Measurements from ENCODE around the gene B9D1. TPM values are rescaled to one million over a fixed set of nuclear protein-coding genes. Genes with fewer than 3 reads are reported as not detected.

The B9D1 gene
- total RNA-seq, 1 donor from 2014 or later = 6.8 TPM

DNA sequence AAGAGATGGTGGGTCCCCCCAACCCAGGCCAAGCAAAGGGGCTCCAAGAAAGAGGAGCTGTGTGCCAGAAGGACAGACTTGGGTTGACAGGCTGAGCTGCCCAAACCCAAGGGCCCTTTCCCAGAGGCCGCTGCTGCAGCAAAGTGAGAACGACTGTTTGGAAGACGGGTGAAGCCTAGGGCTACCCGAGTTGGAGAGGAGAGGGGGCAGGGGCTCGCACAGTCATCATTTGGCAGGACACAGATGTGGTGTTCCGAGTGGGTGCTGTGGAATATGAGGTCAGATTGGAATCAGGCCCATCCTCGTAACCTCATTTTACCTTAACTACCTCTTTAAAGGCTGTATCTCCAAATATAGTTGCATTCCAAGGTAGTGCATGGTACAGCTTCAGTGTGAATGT lies 29.8 kb upstream of the B9D1 start:
- intact Hi-C loops (cut with DNase I) = no loop called here
- ATAC-seq (ENCODE audit: poor library complexity) (no peak), DNase-seq (peak; percentile 24)

DNA sequence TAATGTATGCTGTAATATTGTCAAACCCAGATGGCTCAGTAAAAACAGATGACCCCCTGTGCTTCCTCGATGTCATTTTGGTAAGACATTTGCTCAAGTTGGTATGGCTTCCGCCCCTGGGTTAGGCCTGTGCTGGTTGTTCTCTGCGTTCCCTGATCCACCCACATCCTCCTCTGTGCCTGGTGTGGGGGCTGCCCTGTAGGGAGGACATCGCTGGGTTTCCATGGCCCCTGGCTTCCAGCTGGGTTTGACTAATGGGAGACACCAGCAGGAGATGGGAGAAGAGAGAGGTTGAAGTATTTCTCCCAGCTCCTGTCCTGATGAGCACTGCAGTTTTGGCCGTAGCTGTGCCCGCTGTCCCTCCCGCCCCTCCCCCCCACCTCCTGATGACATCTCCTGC lies 28.9 kb upstream of the B9D1 start:
- DNase-seq (peak; percentile 17), ATAC-seq (ENCODE audit: poor library complexity) (no peak)
- intact Hi-C loops (cut with DNase I) = no loop called here

DNA sequence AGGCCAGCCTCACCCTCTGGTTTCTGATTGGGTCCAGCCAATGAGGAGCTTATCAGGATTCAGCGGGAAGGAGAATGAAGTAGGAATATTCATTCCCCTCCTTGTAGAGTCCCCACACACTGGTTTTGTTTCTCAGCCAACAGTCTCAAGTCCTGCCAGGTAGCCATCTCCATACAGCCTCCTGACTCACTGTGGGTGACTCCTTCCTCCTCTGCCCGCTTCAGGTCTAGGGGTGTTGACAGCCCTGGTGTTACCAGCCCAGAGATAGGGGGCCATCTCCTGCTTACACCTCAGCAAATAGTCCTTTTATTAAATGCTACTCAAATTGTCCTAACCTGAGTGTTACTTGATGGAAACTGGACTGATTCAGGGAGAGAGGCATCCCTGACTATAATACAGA lies 28.4 kb upstream of the B9D1 start:
- intact Hi-C loops (cut with DNase I) = no loop called here
- ATAC-seq (ENCODE audit: poor library complexity) (no peak), DNase-seq (no peak)

DNA sequence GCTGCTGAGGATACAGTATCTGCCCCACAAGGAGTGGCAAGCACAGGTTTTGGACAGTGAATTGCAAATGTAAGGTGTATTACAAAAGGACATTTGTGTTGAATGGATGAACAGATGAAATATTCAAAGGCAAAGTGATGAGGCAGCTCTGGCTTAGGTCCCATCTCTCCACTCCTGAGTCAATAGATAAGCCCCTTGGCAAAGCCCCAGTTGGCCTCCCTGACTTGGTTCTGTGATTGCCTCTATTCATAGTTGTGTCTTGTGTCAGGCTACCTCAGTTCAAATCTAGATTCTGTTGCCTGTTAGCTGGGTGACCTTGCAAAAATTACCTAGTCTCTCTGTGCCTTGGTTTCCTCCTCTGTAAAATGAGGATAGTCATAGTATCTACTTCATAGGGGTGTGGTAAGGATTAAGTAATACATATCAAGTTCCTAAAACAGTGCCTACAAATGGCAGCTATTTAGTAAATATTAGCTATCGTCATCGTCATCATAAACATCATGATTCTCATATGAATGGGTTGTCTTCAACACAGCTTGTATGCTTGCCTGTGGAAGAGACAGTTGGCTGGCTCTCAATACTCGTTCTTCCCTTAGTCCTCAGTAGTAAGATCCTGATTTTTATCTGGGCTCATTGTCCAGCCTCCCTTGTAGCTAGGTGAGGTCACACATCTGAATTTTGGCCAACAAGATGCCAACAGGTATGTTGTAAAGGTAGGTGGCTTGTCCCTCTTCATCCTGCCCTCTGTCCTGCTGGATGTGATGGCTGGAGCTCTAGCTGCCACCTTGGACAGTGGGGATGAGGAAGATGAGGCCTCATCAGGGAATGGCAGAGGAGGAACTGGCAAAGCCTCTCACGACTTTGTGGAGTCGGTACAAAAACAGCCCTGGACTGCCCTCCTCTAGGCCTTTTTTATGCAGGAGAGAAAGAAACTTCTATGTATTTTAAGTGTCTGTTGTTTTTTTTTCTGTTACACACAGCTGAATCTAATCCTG lies 26.6 kb upstream of the B9D1 start:
- DNase-seq = no peak
- intact Hi-C loops (cut with DNase I) = no loop called here
- ATAC-seq (ENCODE audit: poor library complexity) = no peak

DNA sequence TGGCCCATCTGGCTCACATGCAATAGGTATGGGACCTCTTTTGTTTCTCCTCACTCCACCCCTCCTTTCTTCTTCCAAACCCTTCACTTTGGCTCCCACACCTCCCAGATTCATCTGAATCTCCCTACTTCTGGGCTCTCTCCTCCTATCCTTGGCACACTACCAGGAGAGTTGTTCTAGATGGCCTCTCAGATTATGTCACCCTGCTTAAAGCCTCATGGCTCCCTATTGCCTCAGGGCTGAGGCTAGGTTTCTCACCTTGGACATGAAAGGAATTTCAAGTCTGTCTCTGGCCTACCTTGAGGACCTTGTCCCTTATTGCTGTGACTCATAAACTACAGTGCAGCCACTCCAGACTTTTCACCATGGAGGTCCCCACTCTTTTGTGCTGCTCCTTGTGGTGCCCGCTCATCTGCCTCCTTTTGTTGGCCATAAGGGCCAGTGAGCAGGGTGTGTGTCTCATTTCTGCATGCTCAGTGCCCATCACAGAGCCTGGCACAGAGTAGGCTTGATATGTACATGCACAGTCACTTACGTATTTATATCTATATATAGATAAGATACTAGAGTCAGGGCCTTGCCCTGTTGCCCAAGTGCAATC lies 25.5 kb upstream of the B9D1 start:
- DNase-seq = no peak
- ATAC-seq (ENCODE audit: poor library complexity) = peak; percentile 4
- intact Hi-C loops (cut with DNase I) = no loop called here

DNA sequence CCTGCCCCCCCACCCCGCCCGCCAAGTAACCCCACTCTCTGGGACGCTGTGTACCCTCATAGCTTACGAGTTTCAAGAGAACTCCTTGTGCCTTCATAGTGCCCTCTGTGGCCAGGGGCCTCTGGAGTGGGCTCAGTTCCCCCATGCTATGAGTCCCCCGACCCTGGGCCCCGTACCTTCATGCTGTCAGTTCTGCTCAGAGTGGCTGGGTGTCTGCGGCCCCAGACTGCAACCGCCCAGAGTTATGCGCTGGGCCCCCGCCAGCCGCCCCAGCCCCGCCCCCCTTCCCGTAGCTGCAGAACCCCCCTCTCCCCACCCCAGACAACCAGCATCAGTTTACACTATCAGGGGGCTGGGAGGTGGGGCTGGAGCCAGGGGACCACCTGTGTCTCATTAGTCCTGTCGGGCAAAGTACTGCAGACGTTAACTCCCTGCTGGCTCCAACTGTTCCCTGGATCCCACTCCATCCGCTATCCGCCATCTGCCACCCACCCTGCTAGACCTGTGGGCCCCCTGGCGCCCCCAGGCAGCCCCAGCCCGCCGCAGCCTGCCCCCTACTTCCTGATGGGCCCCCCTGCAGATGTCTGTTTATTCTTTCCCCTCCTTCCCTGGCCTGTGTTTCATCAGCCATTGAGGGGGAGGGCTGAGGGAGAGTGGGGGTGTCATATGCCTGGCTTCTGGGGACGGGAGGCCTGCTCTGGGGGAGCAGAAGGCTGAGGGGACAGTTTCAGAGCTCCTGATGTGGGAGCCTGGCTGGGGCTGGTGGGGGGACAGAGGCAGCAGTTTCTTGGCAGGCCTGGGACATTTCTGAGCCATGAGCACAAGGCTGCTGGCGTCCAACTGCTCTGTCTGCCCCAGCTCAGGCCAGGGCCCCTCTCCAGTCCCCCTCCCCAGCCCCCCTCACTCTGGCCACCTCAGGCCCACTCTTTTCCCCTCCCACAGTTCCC lies 24.7 kb upstream of the B9D1 start, which contains the start of gene MFAP4:
Gene MFAP4 (minus strand): TSS at position 217 of the 947 bp plus-strand sequence. CDS start 35 bp downstream, at position 182.
- DNase-seq = peak; percentile 84
- peak; percentile 66 for ATAC-seq (ENCODE audit: poor library complexity)
- intact Hi-C loops (cut with DNase I) = no loop called here

DNA sequence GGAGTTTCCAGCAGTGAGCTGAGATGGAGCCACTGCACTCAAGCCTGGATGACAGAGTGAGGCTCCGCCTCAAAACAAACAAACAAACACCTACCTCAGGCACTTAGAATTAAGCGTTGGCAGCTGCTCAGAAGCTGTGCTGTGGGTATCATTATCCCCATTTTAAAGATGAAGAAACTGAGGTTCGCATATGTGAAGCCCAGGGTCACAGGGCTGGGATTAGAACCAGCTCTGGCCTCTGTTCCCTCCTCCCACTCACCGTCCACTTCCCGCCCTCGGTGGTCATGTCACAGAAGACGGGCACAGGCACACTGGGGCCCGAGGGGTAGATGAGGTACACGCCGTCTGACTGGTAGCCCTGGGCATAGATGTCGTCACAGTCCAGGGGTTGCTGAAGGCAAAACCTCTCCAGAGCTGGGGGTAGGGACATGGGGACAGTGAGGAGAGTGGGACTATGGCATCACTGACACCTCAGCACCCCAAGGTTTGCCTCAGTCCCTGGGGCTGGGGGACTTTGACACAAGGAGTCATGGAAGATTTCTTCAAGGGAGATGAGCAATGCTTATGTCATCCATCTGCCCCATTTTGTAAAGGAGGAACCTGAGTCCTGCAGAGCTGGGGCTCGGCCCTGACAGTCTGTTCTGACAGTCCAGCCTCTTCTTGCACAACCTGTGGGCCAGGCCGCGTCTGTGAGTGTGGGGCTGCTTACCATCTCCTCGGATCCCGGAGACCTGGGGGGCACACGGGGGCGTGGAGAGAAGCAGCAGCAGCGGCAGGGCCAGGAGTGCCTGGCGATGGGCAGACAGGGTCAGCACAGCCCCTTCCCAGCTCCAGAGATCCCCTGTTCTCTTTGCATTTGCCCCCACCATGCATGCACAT lies 23.8 kb upstream of the B9D1 start:
- DNase-seq = peak; percentile 85
- intact Hi-C loops (cut with DNase I) = no loop called here
- peak; percentile 31 for ATAC-seq (ENCODE audit: poor library complexity)

DNA sequence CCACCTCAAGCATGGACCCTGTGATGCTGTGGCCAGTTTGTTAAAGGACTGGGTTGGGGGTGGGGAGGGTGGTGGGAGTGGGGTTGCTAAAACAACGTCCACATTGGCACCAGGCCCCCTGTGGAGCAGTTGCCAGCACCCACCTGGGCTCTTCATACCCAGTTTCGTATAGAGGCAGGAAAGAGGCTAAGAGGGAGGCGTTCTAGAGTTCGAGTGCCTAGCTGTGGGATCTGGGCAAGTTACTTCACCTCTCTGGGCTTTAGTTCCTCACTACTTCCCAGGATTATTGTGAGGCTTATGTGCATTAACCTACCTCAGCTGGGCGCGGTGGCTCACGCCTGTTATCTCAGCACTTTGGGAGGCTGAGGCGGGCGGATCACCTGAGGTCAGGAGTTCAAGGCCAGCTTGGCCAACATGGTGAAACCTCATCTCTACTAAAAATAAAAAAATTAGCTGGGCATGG lies 23.0 kb upstream of the B9D1 start:
- intact Hi-C loops (cut with DNase I) = no loop called here
- ATAC-seq (ENCODE audit: poor library complexity) = no peak
- no peak for DNase-seq

DNA sequence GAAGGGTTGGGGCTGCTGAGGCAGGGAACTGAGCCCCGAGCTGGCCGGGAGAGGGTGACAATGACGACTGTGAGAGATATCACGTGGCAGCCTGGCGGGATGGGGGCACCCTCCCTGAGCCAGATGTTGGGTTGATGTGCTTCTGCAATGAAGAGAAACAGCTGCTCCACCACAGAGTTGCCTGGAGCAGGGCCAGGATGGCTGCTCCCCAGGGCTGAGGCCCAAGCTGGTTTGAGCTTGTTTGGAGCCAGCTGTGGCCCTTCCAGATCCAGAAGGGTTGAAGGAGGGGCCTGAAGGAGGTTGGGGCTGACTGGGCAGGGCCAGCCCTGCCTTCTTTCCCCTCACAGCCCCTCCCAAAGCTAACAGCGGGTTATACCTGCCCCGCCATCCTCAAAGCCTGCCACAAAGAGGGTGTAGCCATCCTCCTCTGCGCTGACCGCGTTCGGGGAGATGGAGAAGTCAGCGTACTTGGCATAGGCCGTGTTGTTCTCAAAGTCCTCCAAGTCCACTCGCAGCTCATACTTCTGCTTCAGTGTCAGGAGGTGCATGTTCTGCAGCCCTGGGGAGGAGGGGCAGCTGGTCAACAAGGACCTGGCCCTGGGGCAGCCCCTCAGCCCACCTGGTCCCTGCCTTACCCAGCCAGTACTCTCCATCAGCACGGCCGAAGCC lies 22.3 kb upstream of the B9D1 start:
- intact Hi-C loops (cut with DNase I) = no loop called here
- DNase-seq (peak; percentile 95), ATAC-seq (ENCODE audit: poor library complexity) (peak; percentile 70)

DNA sequence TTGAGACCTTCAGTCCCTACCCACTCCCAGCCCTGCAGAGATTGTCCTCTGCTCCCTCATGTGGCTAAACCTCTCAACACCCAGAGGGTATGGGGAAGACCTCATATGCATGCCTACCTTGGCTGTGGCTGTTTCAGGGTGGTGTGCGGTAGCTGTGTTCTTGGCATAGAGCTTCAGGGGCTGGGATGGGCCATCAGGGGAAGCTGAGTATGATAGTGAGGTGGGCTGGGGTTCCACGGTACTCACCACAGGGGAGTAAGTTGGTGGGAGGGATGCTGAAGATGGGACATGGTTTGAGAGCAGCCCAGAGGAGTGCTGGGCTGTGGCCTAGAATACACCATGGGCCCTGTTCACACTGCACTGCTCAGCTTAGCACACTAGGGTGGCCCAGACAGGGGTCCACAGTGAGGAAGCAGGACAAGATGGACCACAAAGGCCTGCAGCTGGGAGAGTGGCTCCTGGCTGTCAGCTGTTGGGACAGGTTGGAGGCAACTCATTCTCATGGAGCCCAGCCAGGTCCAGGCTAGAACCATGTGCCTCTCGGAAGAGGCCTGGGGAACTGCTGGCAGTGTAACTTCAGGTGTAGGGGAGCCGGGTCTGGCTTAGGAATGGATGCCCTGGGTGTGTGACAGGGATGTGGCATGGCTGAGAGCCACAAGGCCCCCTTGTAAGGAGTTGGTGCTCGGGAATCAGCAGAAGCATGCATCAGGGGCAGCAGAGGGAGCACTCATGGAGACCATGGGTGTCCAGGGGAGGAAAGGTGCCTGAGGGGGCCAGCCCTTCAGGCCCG lies 21.4 kb upstream of the B9D1 start:
- DNase-seq (peak; percentile 68), ATAC-seq (ENCODE audit: poor library complexity) (no peak)
- intact Hi-C loops (cut with DNase I) = no loop called here

DNA sequence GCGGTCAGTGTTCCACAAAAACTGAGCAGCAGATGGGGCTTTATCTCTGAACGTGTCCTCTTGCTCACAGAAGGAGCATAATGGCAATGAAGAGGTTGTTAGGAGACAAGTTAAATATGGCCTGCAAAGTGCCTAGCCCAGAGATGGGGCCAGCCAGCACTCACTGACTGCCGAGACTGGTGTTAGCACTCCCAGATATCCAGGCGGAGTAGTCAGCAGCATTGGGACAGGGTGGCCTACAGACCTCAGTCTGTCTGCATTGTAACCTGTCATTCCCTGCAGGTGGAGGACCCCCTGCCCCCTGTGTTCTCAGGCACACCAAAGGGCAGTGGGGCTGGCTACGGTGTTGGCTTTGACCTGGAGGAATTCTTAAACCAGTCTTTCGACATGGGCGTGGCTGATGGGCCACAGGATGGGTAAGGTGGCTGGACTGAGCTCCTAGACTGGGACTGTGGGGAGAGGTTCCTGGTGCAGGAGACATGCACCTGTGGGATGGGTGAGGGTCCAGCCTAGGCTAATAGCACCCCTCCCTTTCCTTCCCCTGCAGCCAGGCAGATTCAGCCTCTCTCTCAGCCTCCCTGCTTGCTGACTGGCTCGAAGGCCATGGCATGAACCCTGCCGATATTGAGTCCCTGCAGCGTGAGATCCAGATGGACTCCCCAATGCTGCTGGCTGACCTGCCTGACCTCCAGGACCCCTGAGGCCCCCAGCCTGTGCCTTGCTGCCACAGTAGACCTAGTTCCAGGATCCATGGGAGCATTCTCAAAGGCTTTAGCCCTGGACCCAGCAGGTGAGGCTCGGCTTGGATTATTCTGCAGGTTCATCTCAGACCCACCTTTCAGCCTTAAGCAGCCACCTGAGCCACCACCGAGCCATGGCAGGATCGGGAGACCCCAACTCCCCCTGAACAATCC lies 20.3 kb upstream of the B9D1 start:
- ATAC-seq (ENCODE audit: poor library complexity) (no peak), DNase-seq (no peak)
- intact Hi-C loops (cut with DNase I) = no loop called here

DNA sequence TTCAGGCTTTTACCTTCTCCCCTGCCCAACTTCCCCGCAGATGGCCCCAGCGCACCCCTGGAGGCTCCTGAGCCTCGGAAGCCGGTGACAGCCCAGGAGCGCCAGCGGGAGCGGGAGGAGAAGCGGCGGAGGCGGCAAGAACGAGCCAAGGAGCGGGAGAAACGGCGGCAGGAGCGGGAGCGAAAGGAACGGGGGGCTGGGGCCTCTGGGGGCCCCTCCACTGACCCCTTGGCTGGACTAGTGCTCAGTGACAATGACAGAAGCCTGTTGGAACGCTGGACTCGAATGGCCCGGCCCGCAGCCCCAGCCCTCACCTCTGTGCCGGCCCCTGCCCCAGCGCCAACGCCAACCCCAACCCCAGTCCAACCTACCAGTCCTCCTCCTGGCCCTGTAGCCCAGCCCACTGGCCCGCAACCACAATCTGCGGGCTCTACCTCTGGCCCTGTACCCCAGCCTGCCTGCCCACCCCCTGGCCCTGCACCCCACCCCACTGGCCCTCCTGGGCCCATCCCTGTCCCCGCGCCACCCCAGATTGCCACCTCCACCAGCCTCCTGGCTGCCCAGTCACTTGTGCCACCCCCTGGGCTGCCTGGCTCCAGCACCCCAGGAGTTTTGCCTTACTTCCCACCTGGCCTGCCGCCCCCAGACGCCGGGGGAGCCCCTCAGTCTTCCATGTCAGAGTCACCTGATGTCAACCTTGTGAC lies 19.4 kb upstream of the B9D1 start:
- intact Hi-C loops (cut with DNase I) = no loop called here
- no peak for DNase-seq
- no peak for ATAC-seq (ENCODE audit: poor library complexity)

DNA sequence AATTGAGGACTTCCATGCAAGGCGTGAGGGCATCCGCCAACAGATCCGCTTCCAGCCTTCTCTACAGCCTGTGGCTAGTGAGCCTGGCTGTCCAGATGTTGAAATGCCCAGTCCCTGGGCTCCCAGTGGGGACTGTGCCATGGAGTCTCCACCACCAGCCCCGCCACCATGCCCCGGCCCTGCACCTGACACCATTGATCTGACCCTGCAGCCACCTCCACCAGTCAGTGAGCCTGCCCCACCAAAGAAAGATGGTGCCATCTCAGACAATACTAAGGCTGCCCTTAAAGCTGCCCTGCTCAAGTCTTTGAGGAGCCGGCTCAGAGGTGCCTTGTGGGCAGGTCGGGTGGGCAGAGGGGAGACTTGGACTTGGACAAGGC lies 18.8 kb upstream of the B9D1 start:
- ATAC-seq (ENCODE audit: poor library complexity) = no peak
- intact Hi-C loops (cut with DNase I) = no loop called here
- DNase-seq = no peak

DNA sequence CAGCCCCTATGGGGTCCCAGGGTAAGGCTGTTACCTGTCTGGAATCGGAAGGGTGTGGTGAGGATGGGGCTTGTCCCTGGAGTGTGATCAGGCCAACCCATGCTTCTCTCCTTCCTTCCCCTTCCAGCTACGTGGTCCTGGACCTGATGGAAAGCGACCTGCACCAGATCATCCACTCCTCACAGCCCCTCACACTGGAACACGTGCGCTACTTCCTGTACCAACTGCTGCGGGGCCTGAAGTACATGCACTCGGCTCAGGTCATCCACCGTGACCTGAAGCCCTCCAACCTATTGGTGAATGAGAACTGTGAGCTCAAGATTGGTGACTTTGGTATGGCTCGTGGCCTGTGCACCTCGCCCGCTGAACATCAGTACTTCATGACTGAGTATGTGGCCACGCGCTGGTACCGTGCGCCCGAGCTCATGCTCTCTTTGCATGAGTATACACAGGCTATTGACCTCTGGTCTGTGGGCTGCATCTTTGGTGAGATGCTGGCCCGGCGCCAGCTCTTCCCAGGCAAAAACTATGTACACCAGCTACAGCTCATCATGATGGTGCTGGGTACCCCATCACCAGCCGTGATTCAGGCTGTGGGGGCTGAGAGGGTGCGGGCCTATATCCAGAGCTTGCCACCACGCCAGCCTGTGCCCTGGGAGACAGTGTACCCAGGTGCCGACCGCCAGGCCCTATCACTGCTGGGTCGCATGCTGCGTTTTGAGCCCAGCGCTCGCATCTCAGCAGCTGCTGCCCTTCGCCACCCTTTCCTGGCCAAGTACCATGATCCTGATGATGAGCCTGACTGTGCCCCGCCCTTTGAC lies 18.2 kb upstream of the B9D1 start:
- no peak for DNase-seq
- ATAC-seq (ENCODE audit: poor library complexity) = no peak
- intact Hi-C loops (cut with DNase I) = no loop called here
